IPS DF 4.7 (cell line): ENCODE results near the gene ORAI2.
"Not testable (repeated sequence)": the region's sequence is repeated elsewhere in the genome, so short reads cannot be mapped to it uniquely, and the experiment has no call there.

Experiments
- DNase-seq: peaks from one replicate; pipeline ENCODE4 v3.0.0-alpha.2; 2013; ENCODE audit warnings: low spot score; ENCODE audit errors: extremely low read depth

Gene ORAI2

DNA sequence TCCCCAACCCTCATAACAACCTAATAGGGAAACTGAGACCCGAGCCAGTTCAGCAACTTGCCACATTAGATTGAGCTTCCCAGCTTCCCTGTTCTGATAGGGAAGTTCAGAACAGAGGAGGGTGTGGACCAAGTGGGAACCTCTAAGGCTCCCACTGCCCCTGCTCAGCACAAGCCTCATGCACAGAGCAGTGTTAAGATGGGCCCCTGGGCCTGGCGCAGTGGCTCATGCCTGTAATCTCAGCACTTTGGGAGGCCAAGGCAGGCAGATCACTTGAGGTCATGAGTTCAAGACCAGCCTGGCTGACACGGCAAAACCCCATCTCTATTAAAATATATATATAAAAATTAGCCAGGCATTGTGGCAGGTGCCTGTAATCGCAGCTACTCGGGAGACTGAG, 63.9 kb downstream of the ORAI2 start:
- not testable (repeated sequence) for DNase-seq

DNA sequence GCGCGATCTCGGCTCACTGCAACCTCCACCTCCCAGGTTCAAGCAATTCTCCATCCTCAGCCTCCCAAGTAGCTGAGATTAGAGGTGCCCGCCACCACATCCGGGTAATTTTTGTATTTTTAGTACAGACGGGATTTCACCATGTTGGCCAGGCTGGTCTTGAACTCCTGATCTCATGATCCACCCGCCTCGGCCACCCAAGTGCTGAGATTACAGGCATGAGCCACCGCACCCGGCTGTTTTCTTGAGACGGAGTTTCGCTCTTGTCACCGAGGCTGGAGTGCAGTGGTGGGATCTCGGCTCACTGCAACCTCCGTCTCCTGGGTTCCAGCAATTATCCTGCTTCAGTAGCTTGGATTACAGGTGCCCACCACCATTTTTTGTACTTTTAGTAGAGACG, 64.9 kb downstream of the ORAI2 start:
- DNase-seq, result not testable (repeated sequence)

DNA sequence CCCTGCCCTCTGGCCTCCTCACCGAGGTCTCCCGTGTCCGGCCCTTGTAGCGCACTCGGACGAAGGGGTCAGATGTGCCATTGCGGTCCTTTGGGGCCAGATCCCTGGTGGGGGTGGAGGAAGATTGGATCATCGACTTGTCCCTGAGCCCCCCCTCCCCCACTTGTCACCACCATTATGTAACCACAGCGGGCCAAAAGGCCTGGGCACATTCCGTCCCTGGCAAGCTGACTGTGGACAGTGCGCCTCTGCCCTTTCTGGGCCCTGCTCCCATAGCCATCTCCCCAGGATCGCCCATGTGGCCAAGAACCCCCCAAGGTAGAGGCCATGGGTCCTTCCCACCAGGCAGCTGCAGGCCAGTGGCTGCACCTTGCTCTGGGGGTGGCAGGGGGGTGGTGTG, 69.8 kb downstream of the ORAI2 start:
- not testable (repeated sequence) for DNase-seq

DNA sequence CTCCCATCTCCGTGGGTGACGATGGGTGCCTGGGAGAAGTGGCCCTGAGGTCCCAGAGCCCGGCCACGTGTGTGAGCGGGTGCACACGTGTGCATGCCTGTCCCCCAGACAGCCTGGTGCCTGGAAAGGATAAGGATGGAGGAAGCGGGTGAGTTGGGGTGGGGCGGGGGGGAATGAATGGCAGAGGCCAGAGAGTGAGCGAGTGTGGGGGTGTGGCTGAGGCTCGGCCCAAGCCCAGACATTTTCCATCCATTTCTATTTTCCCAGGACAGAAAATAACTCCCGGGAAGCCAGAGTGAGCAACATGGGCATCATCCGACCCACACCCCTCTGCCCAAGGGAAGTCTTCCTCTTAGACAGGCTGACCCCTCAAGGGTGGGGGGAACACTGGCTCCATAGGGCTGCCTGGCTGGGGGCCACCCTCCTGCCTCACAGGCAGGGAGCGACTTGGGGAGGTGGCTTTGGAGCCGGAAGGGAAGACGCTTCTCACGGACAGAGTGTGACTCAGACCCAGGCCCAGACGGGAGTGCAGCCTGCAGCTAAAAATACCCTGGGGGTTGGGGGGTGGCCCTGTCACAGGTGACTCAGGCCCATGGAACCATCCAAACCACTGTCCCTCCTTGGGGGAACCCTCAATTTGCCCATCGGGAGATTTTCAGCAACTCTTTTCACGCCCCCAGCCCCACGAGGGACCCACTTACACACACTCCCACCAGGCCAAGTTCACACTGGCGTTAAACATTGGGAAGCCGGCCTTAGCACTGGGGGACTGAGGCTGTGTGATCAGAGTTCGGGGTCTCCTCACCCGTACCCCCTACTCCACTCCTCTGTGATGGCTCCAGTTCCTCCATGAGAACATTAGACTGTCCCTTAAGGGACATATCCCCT, 72.2 kb downstream of the ORAI2 start:
- DNase-seq, result not testable (repeated sequence)
